OCI-LY1 (cell line): ENCODE measurements around the gene AJUBA.

Source experiments
- H2AFZ ChIP-seq: fragments of 200-600 bp; sonication (generic), shearing (Covaris generic); 2 replicates; pipeline ENCODE4 v1.6.0; 2014; ENCODE audit warnings: antibody characterized with exemption, mild to moderate bottlenecking, low read length
- H3F3A ChIP-seq: fragments of 200-600 bp; sonication (generic), shearing (Covaris generic); 2 replicates; pipeline ENCODE4 v1.6.0; 2014; ENCODE audit warnings: mild to moderate bottlenecking, antibody characterized with exemption, low read length, moderate library complexity; ENCODE audit not compliant: insufficient read depth
- H3K27ac ChIP-seq: fragments of 200-600 bp; sonication (generic); 2 replicates; pipeline ENCODE4 v1.5.1; 2014; ENCODE audit warnings: low read length, mixed run types, mild to moderate bottlenecking, low read depth; ENCODE audit not compliant: poor library complexity, severe bottlenecking
- H3K27me3 ChIP-seq: fragments of 200-600 bp; sonication (generic); 2 replicates; pipeline ENCODE4 v1.6.0; 2014; ENCODE audit warnings: antibody characterized with exemption, mild to moderate bottlenecking, low read length, moderate library complexity; ENCODE audit not compliant: insufficient read depth
- H3K36me3 ChIP-seq: fragments of 200-600 bp; sonication (generic); 2 replicates; pipeline ENCODE4 v1.6.1; 2014; ENCODE audit warnings: mild to moderate bottlenecking, antibody characterized with exemption, low read length, moderate library complexity, mixed read lengths; ENCODE audit not compliant: insufficient read depth
- H3K4me1 ChIP-seq: fragments of 200-600 bp; sonication (generic); 2 replicates; pipeline ENCODE4 v1.5.1; 2014; ENCODE audit warnings: mild to moderate bottlenecking, low read length, moderate library complexity; ENCODE audit not compliant: insufficient read depth, severe bottlenecking
- H3K4me2 ChIP-seq: fragments of 200-600 bp; sonication (generic), shearing (Covaris generic); 2 replicates; pipeline ENCODE4 v1.6.1; 2014; ENCODE audit warnings: low read length
- H3K4me3 ChIP-seq: fragments of 200-600 bp; sonication (generic); 2 replicates; pipeline ENCODE4 v1.5.1; 2014; ENCODE audit warnings: low read length, low read depth, mild to moderate bottlenecking, mixed read lengths; ENCODE audit not compliant: poor library complexity, severe bottlenecking
- H3K79me2 ChIP-seq: fragments of 200-600 bp; shearing (Covaris generic); 2 replicates; pipeline ENCODE4 v1.6.1; 2016; ENCODE audit warnings: mixed run types, low read length, mixed read lengths; ENCODE audit not compliant: insufficient read depth
- H3K9ac ChIP-seq: fragments of 200-600 bp; sonication (generic), shearing (Covaris generic); 2 replicates; pipeline ENCODE4 v1.6.1; 2014; ENCODE audit warnings: mild to moderate bottlenecking, low read length, mixed read lengths
- H3K9me2 ChIP-seq: fragments of 200-600 bp; sonication (generic), shearing (Covaris generic); 2 replicates; pipeline ENCODE4 v1.6.1; 2014; ENCODE audit warnings: low read depth, mild to moderate bottlenecking, low read length, mixed read lengths
- H3K9me3 ChIP-seq: fragments of 200-600 bp; shearing (Covaris generic); 2 replicates; pipeline ENCODE4 v1.6.1; 2014; ENCODE audit warnings: low read length, mixed read lengths
- H4K20me1 ChIP-seq: fragments of 200-600 bp; sonication (generic), shearing (Covaris generic); 2 replicates; pipeline ENCODE4 v1.6.0; 2016; ENCODE audit warnings: mild to moderate bottlenecking, low read length; ENCODE audit not compliant: insufficient read depth
- CTCF ChIP-seq: fragments of 200-600 bp; sonication (generic), shearing (Covaris generic); IDR thresholded peaks from 2 replicates; pipeline ENCODE4 v1.5.1; 2017; ENCODE audit warnings: mild to moderate bottlenecking, antibody characterized with exemption, low read length, moderate library complexity, mixed read lengths
- EZH2 ChIP-seq: fragments of 200-600 bp; sonication (generic), shearing (Covaris generic); IDR thresholded peaks from 2 replicates; pipeline ENCODE4 v1.8.0; 2017; ENCODE audit warnings: borderline replicate concordance, mixed run types, mild to moderate bottlenecking, antibody characterized with exemption, low read length, moderate library complexity, mixed read lengths

AJUBA gene

GRCh38 chr14:23009939-23010726 lies 27.8 kb upstream of the AJUBA start, which contains the start of gene C14orf93:
TSS of gene C14orf93 (minus strand) at chr14:23010143. CDS start at chr14:22999023, 11,120 bp downstream.
- Histone ChIP-seq H3K9me3 (no peaks in the 10 kb centered on the region), H3K36me3 (no peaks in the 10 kb centered on the region), H3K4me1 (peaks cover 46% of the 10 kb centered on the region), H3K79me2 (no peaks in the 10 kb centered on the region), H3K4me2 (peak within 1 kb of the TSS; percentile 80), H3K27ac (peak within 1 kb of the TSS; percentile 88), H3K9me2 (no peaks in the 10 kb centered on the region), H4K20me1 (no peaks in the 10 kb centered on the region), H2AFZ (peak within 1 kb of the TSS; percentile 68), H3F3A (peaks cover 9% of the 10 kb centered on the region; the same call in 1 of the 2 replicates), H3K9ac (peak within 1 kb of the TSS; percentile 73), H3K27me3 (no peaks in the 10 kb centered on the region), H3K4me3 (peak within 1 kb of the TSS; percentile 62)
- no peak for TF ChIP-seq CTCF

GRCh38 chr14:23009483-23009938 lies 27.2 kb upstream of the AJUBA start:
- Histone ChIP-seq H3K36me3 (no peaks in the 10 kb centered on the region), H3K9me3 (no peaks in the 10 kb centered on the region), H2AFZ (no peak overlapping the region), H3K4me1 (peaks cover 46% of the 10 kb centered on the region), H3K9me2 (no peaks in the 10 kb centered on the region), H4K20me1 (no peaks in the 10 kb centered on the region), H3F3A (peaks cover 9% of the 10 kb centered on the region; the same call in 1 of the 2 replicates), H3K27me3 (no peaks in the 10 kb centered on the region), H3K79me2 (no peaks in the 10 kb centered on the region), H3K4me3 (peak overlapping the region; percentile 62), H3K4me2 (peak overlapping the region; percentile 80), H3K27ac (peak overlapping the region; percentile 88), H3K9ac (peak overlapping the region; percentile 73)
- TF ChIP-seq CTCF, result no peak
- no peak for TF ChIP-seq EZH2

- Histone ChIP-seq H3K4me3 (peak overlapping the region; percentile 62), H3F3A (peaks cover 9% of the 10 kb centered on the region; the same call in 1 of the 2 replicates), H3K9ac (peak overlapping the region; percentile 73), H3K36me3 (no peaks in the 10 kb centered on the region), H3K79me2 (no peaks in the 10 kb centered on the region), H2AFZ (no peak overlapping the region), H3K9me2 (no peaks in the 10 kb centered on the region), H3K9me3 (no peaks in the 10 kb centered on the region), H4K20me1 (no peaks in the 10 kb centered on the region), H3K27ac (peak overlapping the region; percentile 88), H3K4me2 (peak overlapping the region; percentile 80), H3K4me1 (peaks cover 46% of the 10 kb centered on the region), H3K27me3 (no peaks in the 10 kb centered on the region)
- TF ChIP-seq CTCF, result no peak
- TF ChIP-seq EZH2, result no peak
Measured at GRCh38 chr14:23008831-23009230, 26.5 kb upstream of the AJUBA start.
